Prostate gland (tissue), 2 donors: ENCODE measurements around the gene ACADM.

Experiments
- POLR2A ChIP-seq: fragments of 450-650 bp; IDR thresholded peaks from one replicate; pipeline ENCODE4 v1.6.1; 2016; ENCODE audit warnings: antibody characterized with exemption, mild to moderate bottlenecking
- POLR2AphosphoS5 ChIP-seq: sonication (generic); formaldehyde crosslinking; IDR thresholded peaks from one replicate; pipeline ENCODE4 v1.6.1; 2017; ENCODE audit warnings: antibody characterized with exemption
- TF ChIP-seq, protein P1 (sequence below), 4 experiments: fragments of 200-600 bp in 2 of 4; fragments of 450-650 bp in 2 of 4; sonication (generic) in 2 of 4; IDR thresholded peaks; 1 replicate in 3 of 4; 2 replicates in 1 of 4; pipeline ENCODE4 v1.5.1; 2016 to 2019; ENCODE audit warnings: antibody characterized with exemption in 4 of 4, mild to moderate bottlenecking in 2 of 4, moderate library complexity in 2 of 4

DNA sequence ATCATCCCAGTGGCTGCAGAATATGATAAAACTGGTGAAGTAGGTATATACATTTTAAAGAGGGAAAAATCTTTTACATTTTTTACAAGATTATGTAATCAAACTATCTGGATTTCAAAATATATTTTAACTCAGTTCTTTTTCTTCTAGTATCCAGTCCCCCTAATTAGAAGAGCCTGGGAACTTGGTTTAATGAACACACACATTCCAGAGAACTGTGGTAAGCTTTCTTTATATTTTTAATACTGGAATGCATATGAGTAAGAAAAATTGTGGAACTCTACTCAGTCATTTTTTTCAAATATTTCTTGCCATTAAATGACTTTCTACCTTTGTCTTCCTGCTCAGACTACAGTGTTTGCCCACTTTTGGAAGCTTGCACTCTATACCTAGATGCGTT lies 8.2 kb downstream of the ACADM start:
- TF ChIP-seq, protein P1, sequence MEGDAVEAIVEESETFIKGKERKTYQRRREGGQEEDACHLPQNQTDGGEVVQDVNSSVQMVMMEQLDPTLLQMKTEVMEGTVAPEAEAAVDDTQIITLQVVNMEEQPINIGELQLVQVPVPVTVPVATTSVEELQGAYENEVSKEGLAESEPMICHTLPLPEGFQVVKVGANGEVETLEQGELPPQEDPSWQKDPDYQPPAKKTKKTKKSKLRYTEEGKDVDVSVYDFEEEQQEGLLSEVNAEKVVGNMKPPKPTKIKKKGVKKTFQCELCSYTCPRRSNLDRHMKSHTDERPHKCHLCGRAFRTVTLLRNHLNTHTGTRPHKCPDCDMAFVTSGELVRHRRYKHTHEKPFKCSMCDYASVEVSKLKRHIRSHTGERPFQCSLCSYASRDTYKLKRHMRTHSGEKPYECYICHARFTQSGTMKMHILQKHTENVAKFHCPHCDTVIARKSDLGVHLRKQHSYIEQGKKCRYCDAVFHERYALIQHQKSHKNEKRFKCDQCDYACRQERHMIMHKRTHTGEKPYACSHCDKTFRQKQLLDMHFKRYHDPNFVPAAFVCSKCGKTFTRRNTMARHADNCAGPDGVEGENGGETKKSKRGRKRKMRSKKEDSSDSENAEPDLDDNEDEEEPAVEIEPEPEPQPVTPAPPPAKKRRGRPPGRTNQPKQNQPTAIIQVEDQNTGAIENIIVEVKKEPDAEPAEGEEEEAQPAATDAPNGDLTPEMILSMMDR (IDR thresholded peaks at IDR 0.05): no peak
- no peak for TF ChIP-seq POLR2A
- TF ChIP-seq POLR2AphosphoS5: no peak
